Transverse colon (tissue), 3 donors: ENCODE data around the gene WWOX.

Source experiments
- POLR2A ChIP-seq: fragments of 450-650 bp; IDR thresholded peaks from one replicate; pipeline ENCODE4 v1.6.1; 2016; ENCODE audit warnings: antibody characterized with exemption, mild to moderate bottlenecking, moderate library complexity
- POLR2AphosphoS5 ChIP-seq, 3 donors: sonication (generic); formaldehyde crosslinking; IDR thresholded peaks; one replicate each; pipeline ENCODE4 v1.6.1; 2016; ENCODE audit warnings: antibody characterized with exemption in 3 of 3

DNA sequence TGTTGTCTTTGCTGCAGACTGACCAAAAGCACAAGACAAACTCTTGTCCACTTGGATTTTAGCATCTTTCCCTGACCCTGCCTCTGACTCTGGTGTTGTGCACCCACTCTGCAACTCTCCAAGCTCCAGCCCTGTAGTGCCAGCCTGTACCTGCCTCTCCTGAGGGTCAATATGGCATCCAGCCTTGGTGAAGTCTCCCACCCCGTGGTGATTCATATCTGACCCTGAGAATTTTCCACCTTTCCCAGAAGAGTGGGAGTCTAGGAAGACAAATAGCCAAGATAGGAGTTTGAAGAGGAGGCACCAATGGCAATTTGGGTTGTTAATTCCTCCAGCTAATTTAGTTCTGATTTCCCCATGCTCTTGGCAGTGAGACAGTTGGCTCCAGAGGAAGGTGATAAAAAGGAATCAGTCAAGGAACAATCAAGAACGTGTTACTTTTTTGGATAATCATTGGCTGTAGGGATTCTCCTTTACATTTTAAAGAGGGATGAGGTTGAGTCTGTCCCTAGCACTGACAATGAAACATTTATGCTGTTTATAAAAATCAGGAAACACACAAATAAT lies 1085.1 kb downstream of the WWOX start:
- TF ChIP-seq POLR2AphosphoS5 (IDR thresholded peaks at IDR 0.05) (no peak), POLR2A (no peak)
